HL-60 (cell line): ENCODE measurements around the gene IL17A.

ENCODE experiments used
- DNase-seq, 2 experiments: peaks; one replicate each; pipeline ENCODE4 v3.0.0-alpha.2; 2010 to 2020; ENCODE audit warnings: low read depth in 1 of 2, low spot score in 1 of 2
- H3K27ac ChIP-seq: fragments of 250-450 bp; sonication (Bioruptor Pico); replicated peaks from 2 replicates; pipeline ENCODE4 v1.5.1; 2020; ENCODE audit warnings: mild to moderate bottlenecking, moderate library complexity
- H3K27me3 ChIP-seq: fragments of 250-450 bp; sonication (Bioruptor Pico); 2 replicates; pipeline ENCODE4 v1.5.1; 2021; ENCODE audit warnings: mild to moderate bottlenecking, moderate library complexity; ENCODE audit not compliant: insufficient read depth, poor library complexity, severe bottlenecking
- H3K4me3 ChIP-seq: replicated peaks from 2 replicates; pipeline ENCODE4 v1.5.1; 2011; ENCODE audit warnings: mild to moderate bottlenecking, control low read depth, low read length; ENCODE audit not compliant: insufficient read depth
- GABPA ChIP-seq: IDR thresholded peaks from 2 replicates; pipeline ENCODE4 v1.6.1; 2012; ENCODE audit warnings: low read depth
- POLR2AphosphoS5 ChIP-seq: IDR thresholded peaks from 2 replicates; pipeline ENCODE4 v1.6.1; 2012; ENCODE audit warnings: low read depth
- REST ChIP-seq: IDR thresholded peaks from 2 replicates; pipeline ENCODE4 v1.6.1; 2012; ENCODE audit warnings: low read depth; ENCODE audit not compliant: insufficient replicate concordance
- SPI1 ChIP-seq: IDR thresholded peaks from 2 replicates; pipeline ENCODE4 v1.6.1; 2012; ENCODE audit warnings: low read depth, mild to moderate bottlenecking, borderline replicate concordance
- TF ChIP-seq, protein P1 (sequence below): IDR thresholded peaks from one replicate; pipeline ENCODE4 v1.5.1; 2011; ENCODE audit warnings: low read length, control low read depth, inconsistent platforms; ENCODE audit not compliant: insufficient read depth

The IL17A gene

GRCh38 chr6:52213127-52213526 is 27.0 kb downstream of the IL17A start:
- Histone ChIP-seq H3K27me3 (no peaks in the 10 kb centered on the region), H3K27ac (no peak overlapping the region), H3K4me3 (no peak overlapping the region)
- no peak for DNase-seq
- TF ChIP-seq, protein P1, sequence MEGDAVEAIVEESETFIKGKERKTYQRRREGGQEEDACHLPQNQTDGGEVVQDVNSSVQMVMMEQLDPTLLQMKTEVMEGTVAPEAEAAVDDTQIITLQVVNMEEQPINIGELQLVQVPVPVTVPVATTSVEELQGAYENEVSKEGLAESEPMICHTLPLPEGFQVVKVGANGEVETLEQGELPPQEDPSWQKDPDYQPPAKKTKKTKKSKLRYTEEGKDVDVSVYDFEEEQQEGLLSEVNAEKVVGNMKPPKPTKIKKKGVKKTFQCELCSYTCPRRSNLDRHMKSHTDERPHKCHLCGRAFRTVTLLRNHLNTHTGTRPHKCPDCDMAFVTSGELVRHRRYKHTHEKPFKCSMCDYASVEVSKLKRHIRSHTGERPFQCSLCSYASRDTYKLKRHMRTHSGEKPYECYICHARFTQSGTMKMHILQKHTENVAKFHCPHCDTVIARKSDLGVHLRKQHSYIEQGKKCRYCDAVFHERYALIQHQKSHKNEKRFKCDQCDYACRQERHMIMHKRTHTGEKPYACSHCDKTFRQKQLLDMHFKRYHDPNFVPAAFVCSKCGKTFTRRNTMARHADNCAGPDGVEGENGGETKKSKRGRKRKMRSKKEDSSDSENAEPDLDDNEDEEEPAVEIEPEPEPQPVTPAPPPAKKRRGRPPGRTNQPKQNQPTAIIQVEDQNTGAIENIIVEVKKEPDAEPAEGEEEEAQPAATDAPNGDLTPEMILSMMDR: no peak

DNA sequence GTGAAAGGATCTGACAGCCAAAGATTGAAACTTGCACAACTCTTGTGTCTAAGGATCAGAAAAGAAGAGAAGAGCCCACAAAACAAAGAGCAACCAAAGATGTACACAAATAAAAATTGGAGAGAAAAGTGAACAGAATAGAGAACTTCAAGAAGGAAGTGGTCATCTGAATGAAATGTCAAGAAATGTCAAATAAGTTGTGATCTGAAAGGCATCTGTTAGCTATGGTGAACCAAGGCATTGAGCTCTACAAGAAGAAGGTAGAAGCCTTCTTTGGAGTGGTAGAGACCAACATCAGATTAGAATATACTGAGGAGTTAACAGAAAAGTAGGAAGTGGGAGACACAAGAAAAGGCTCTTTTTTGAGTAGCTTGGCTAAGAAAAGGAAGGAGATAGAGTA is 29.6 kb downstream of the IL17A start:
- H3K4me3 ChIP-seq: no peak overlapping the region
- DNase-seq: no peak
- H3K27ac ChIP-seq: no peak overlapping the region
- TF ChIP-seq GABPA (no peak), SPI1 (no peak), POLR2AphosphoS5 (no peak), REST (no peak)
- TF ChIP-seq, protein P1: no peak
- no peaks in the 10 kb centered on the region for H3K27me3 ChIP-seq

GRCh38 chr6:52216932-52217575 is 30.9 kb downstream of the IL17A start:
- TF ChIP-seq SPI1: no peak
- TF ChIP-seq, protein P1: no peak
- DNase-seq: no peak
- no peak overlapping the region for H3K27ac ChIP-seq
- H3K27me3 ChIP-seq: peaks cover 3% of the 10 kb centered on the region
- no peak overlapping the region for H3K4me3 ChIP-seq

GRCh38 chr6:52217761-52218160 is 31.6 kb downstream of the IL17A start:
- H3K27me3 ChIP-seq: peaks cover 3% of the 10 kb centered on the region
- TF ChIP-seq GABPA (no peak), SPI1 (no peak), REST (no peak), POLR2AphosphoS5 (no peak)
- TF ChIP-seq, protein P1: no peak
- no peak for DNase-seq
- H3K4me3 ChIP-seq: no peak overlapping the region
- no peak overlapping the region for H3K27ac ChIP-seq
